Measurements from ENCODE around the gene KCNK4. TPM values are rescaled to one million over a fixed set of nuclear protein-coding genes. Genes with fewer than 3 reads are reported as not detected.

KCNK4 gene
- total RNA-seq, 1 experiment from 2014 or later: 0.28 TPM

DNA sequence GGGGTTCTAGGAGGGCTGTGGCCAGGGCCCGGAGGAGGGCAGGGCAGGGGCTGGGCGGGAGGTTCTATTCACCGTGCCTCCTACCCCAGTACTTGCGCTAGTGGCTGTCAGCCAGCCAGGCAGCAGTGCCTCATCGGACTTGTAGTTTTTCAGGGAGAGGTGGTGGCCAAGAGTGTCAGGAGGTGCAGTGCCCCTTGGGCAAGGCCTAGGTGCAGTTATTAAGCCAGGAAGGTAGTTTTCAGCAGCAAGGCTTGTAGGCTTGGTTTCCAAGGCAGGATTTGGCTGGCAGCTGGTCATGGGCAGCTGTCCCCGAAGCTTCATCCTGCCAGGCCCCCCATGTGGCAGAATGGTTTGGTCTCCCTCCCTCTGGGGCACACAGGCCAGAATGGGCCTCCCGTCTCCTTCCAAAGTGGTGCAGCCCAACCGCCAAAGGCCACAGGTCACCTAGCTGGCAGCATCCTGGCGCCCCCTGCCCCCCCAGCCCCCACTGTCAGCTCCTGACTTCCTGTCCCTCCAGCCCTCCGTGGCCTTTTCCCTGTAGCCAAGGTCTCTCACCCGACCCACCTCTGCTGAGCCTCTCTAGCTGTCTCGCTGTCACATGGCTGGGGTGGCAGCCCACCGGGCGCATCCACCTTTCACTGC, 57.4 kb downstream of the KCNK4 start:
- DNase-seq: no peak
- Histone ChIP-seq H4K8ac (replicated peaks; ENCODE audit: insufficient read length, low read depth, low read length) (no peak overlapping the region), H3K4ac (ENCODE audit: low read depth, low read length) (no peak overlapping the region), H2AK5ac (ENCODE audit: insufficient read length, low read length) (no peak overlapping the region), H3K14ac (ENCODE audit: insufficient read depth, low read length) (no peak overlapping the region; the same call in 1 of the 2 replicates), H3K79me1 (ENCODE audit: insufficient read depth, low read depth, low read length, poor library complexity, severe bottlenecking) (no peaks in the 10 kb centered on the region), H2BK20ac (ENCODE audit: low read depth, low read length, poor library complexity, severe bottlenecking) (no peak overlapping the region), H4K5ac (ENCODE audit: insufficient read length, low read depth, low read length) (no peak overlapping the region), H2BK5ac (ENCODE audit: insufficient read length, low read length) (no peak overlapping the region), H2BK120ac (ENCODE audit: low read depth, low read length, poor library complexity, severe bottlenecking) (no peak overlapping the region), H3K23ac (ENCODE audit: insufficient read length, low read depth, low read length) (no peak overlapping the region), H3K4me1 (ENCODE audit: insufficient read depth, low read length) (peaks cover 2% of the 10 kb centered on the region; the same call in 1 of the 2 replicates), H3T11ph (ENCODE audit: low read length) (no peak overlapping the region), H3K56ac (ENCODE audit: insufficient read length, low read depth, low read length) (no peak overlapping the region), H2AFZ (ENCODE audit: low read length) (no peak overlapping the region), H2BK15ac (ENCODE audit: low read depth, low read length) (no peak overlapping the region), H4K91ac (ENCODE audit: insufficient read length, low read depth, low read length) (no peak overlapping the region), H3K9ac (ENCODE audit: extremely low read depth, insufficient read length, low read length) (no peak overlapping the region), H3K9me3 (ENCODE audit: control insufficient read depth, low read depth, low read length) (no peaks in the 10 kb centered on the region), H4K20me1 (ENCODE audit: control insufficient read depth, insufficient read depth, insufficient read length) (no peaks in the 10 kb centered on the region), H3K27ac (ENCODE audit: insufficient read length, low read depth, low read length) (no peak overlapping the region), H2BK12ac (ENCODE audit: insufficient read length, low read depth, low read length) (no peak overlapping the region), H3K18ac (ENCODE audit: insufficient read length, low read depth, low read length) (no peak overlapping the region), H3K4me2 (ENCODE audit: insufficient read depth, insufficient read length, low read length) (no peak overlapping the region), H3K79me2 (ENCODE audit: insufficient read depth, low read length) (no peaks in the 10 kb centered on the region), H3K27me3 (ENCODE audit: insufficient read depth, low read length) (no peaks in the 10 kb centered on the region), H3K23me2 (ENCODE audit: insufficient read length, low read depth, low read length, poor library complexity, severe bottlenecking) (no peaks in the 10 kb centered on the region)
- H3K27ac Mint-ChIP-seq: no peak overlapping the region; a peak in 1 of 7 replicates
- no peaks in the 10 kb centered on the region for H3K9me3 Mint-ChIP-seq
- no CpG with 5 or more reads among the region's 14 CpGs for WGBS (ENCODE audit: extremely low coverage, insufficient read length, low lambda C conversion rate)
- H3K36me3 Mint-ChIP-seq (ENCODE audit: insufficient read depth in 1 of 3, low read depth in 3 of 3): peaks cover 0 to 2% (median 0%) of the 10 kb centered on the region in 3 experiments; a peak in 1 of 7 replicates
- H3K4me1 Mint-ChIP-seq: peaks cover 2 to 12% of the 10 kb centered on the region in 2 experiments; a peak in 3 of 4 replicates
- peaks cover 1% of the 10 kb centered on the region; the same call in 1 of the 2 replicates for H3K27me3 Mint-ChIP-seq (ENCODE audit: low read depth)
- TF ChIP-seq, protein P1, sequence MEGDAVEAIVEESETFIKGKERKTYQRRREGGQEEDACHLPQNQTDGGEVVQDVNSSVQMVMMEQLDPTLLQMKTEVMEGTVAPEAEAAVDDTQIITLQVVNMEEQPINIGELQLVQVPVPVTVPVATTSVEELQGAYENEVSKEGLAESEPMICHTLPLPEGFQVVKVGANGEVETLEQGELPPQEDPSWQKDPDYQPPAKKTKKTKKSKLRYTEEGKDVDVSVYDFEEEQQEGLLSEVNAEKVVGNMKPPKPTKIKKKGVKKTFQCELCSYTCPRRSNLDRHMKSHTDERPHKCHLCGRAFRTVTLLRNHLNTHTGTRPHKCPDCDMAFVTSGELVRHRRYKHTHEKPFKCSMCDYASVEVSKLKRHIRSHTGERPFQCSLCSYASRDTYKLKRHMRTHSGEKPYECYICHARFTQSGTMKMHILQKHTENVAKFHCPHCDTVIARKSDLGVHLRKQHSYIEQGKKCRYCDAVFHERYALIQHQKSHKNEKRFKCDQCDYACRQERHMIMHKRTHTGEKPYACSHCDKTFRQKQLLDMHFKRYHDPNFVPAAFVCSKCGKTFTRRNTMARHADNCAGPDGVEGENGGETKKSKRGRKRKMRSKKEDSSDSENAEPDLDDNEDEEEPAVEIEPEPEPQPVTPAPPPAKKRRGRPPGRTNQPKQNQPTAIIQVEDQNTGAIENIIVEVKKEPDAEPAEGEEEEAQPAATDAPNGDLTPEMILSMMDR (conservative IDR thresholded peaks at IDR 0.05): no peak
- no peak overlapping the region; a peak in 1 of 5 replicates for H3K4me3 Mint-ChIP-seq

All from H9 (cell line).